GM18867 (cell line): Measurements from ENCODE around the gene WNT9A.

Source experiments
- ATAC-seq: cut with Tn5 transposase; IDR thresholded peaks from one replicate; pipeline ENCODE4 v1.9.1; 2021; ENCODE audit warnings: mild to moderate bottlenecking, moderate library complexity; ENCODE audit not compliant: unreplicated experiment

The WNT9A gene

DNA sequence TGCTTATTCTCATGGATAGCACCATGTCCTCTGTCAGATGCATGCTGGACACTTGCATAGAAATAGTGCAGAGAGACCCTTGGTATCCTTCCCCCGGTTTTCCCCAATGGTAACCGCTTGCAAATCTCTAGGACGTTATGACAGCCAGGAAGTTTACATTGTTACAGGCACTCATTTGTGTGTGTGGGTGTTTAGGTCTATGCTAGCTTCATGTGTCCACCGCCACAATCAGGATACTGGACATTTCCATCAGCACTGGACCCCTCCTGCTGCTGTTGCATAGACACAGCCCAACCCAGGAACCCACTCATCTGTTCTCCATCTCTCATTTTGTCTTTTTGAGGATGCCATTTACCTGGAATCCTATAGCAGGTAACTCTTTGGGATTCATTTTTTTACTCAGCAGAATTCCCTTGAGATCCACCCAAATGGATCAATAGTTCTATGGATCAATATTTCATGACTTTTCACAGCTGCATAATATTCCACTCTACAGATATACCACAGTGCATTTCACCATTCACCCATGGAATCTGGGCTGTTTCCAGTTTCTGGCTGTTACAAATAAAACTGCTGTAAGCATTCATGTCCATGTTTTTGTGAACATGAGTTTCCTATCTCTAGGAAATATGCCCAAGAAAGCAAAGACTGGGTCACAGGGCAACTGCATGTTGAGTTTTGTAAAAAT lies 6.6 kb upstream of the WNT9A start:
- no peak for ATAC-seq

GRCh38 chr1:227953022-227953412 lies 5.3 kb upstream of the WNT9A start:
- no peak for ATAC-seq

DNA sequence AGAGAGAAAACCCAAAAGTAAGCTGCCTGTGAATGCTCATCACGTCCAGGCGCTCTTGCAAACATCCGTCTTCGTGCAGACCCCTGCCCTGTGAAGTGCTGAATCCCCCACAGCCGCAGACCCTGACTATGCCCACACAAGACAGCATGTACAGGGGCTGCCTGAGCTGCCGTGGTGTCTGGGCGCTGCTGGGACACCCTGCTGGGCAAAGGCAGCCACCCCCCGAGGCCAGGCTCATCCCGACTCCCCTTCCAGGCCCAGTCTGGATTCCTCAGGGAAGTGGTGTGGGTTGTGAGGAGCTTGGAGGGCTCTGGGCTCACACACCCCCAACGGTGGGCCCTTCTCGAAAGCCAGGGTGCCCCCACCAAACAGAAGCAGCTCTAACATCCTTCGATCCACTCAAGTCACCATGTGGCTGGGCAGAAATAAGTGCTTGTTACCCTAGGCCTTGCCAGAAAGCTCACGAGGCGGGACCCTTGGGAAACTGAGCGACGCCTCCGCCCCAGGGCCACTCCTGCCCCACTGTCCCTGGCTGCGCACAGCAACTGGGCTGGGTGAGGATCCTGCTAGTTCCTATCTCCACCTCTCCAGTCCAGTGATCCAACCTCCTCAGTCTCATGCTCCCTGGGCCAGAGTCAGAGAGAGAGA lies 4.8 kb upstream of the WNT9A start:
- no peak for ATAC-seq

GRCh38 chr1:227951624-227952373 lies 4.1 kb upstream of the WNT9A start:
- no peak for ATAC-seq

- no peak for ATAC-seq
These were observed 3.1 kb upstream of the WNT9A start for GRCh38 chr1:227950735-227951346.

DNA sequence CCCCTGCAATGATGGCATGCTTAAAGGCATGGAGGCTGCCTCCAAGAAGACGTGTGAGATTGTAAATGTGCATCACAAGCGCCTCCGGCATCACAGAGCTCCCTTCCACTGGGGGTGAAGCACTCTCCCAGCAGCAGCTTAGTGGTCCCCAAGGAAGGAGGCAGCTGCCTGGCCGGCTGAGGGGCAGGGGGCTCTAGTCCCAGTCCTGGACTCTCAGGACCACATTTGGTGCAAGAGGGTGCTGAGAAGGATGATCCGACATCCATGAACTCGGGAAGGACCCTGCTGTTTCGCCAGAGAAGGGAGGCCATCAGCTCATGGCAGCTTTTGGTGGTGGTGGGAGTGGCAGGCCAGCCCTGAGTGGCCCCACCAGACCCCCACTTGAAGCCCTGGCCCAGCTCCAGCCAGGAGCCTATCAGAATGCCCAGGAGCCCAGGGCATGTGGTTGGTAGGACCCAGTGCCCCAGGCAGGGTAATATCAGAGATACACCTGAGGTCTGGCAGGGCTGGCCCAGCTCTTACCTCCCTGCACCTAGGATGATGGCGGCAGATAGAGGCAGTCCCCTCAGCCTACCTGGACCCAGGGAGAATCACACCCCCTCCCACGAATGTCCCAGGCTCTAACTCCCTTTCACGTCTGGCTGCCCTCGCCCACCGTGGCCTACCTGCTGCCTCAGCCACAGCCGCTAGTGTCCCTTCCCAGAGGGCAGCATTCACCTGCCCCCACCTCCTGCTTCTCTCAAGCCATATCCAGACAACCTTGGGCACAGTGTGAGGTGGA lies 2.4 kb upstream of the WNT9A start:
- no peak for ATAC-seq

DNA sequence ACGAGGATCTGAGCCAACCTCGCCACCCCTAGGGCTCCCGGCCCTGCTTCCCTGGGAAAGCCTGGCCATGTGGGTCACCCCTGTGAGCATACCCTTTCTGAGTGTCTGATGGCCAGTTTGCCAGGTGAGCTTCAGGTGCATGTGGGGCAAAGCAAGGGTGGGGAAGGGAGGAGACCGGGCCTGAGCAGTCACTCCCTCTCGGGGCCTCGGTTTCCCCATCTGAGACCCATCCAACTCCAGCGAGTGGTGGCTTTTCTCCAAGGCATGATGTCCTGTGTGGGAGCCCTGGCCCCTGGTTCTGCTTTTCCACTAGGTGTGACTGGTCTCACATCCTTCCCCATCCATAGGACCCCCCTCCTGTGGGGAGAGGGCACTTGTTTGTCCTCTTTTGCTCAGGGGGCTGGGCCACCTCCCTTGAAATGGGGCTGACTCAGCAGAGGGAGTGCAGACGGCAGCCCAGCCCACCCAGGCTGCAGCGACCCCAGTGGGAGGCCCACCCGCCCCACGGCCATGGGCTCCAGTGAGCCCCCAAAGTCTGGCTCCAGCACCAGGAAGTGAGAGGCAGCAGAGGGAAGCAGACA lies 1.7 kb upstream of the WNT9A start:
- no peak for ATAC-seq

- no peak for ATAC-seq
These were observed 945 bp upstream of the WNT9A start for GRCh38 chr1:227948493-227949260.

DNA sequence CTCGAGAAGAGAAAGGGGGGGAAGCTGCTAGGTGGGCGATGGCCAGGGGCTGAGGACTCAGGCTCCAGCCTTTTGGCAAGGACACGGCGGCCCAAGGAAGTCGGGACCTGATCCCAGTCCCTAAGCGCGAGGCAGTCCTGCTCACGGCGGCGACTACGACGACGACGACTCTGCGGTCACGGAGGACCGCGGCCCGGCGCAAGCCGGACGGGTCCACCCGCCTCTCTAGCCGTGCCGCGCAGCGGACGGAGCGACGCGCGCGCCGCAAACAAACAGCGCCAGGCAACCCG lies 401 bp downstream of the WNT9A start:
- ATAC-seq: no peak

- no peak for ATAC-seq
These were observed 927 bp downstream of the WNT9A start for GRCh38 chr1:227946624-227947385.

GRCh38 chr1:227945891-227946623 lies 1.7 kb downstream of the WNT9A start:
- no peak for ATAC-seq

- ATAC-seq: no peak
These were observed 2.5 kb downstream of the WNT9A start for GRCh38 chr1:227944931-227945890.

DNA sequence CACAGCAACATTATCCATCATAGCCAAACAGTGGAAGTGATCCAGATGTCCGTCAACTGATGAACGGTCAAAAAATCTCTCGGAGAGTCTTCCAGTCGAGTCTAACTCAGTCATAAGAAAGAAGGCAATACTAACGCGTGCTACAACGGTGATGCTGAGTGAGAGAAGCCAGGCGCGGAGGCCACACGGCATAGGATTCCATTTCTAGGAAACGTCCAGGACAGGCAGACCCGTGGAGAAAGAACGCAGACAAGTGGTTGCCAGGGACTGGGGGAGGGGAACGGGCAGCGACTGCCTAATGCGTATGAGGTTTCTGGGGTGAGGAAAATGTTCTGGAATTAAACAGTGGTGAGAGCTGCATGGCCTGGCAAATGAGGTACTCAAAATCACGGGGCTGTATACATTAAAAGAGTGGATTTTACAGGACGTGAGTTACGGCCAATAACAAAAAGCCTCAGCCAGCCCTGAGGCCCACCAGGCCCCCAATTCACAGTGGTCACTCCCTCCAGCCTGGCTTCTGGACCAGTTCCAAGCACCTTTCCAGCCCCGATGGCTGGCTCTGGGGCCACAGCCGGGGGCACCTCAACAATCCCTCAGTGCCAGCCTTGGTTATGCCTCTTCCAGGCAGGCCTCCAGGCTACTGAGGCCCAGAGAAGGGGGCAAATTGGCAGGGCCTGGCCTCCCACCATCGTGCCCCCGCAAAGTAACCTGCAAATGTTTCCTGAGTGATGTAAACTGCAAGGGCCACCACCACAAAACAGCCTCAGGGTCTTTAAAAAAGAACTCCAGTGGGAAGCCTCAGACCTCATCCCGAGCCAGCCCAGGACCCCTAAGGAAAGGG lies 3.4 kb downstream of the WNT9A start:
- ATAC-seq: no peak

GRCh38 chr1:227943381-227944089 lies 4.2 kb downstream of the WNT9A start:
- ATAC-seq: no peak

DNA sequence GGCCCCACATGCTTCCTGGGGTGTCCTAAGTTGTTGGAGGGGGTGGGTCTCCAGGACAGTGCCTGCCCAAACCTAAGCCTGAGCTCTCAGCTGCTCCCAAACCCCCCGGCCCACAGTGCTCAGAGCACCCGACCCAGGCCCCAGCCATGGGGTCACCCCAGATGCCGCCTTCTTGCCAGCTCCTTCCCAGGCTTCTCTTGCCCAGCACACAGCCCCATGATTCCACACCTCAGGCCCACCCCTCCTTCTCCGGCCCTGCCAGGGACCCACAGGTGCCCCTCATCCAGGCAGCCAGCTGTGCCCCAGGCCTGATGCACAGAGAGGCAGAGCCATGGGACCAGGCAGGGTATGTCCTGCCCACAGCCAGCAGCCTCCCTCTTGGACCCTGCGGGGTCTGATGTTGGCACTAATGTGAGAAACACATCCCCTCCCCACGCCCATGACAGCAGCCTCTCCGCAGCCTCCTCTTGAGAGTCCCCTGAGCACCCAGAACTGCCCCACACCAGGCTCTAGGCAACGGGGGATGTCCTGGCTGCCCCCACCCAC lies 4.9 kb downstream of the WNT9A start:
- no peak for ATAC-seq
